ENCODE measurements around the gene CYFIP1.

DNA sequence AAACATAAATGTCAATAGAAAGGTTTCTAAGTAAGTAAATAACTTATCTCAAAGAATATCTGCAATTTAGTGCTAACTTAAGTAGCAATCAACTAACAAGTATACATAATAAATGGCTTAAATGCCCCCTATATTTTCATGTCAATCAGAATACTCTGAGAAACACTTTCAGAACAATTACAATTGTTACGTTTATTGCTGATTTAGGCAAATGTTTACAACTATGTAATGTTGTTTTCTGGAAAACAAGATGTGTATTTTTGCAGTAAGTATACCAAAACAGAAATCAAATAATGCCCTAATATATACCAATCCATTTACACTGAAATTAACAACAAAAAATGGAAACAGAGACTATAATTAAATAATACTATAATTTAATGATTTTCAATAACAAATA lies 46.0 kb upstream of the CYFIP1 start:
- TF ChIP-seq GATA2 (IDR thresholded peaks at IDR 0.05; ENCODE audit: low read depth, low read length), result no peak
- no peak for TF ChIP-seq GATA3 (IDR thresholded peaks at IDR 0.05; ENCODE audit: low read depth, low read length)
